D721Med (cell line): ENCODE results near the gene TNN.
A peak's percentile ranks its signal among the peaks of the same experiment; 100 is the strongest.
"Not testable (repeated sequence)": the region's sequence is repeated elsewhere in the genome, so short reads cannot be mapped to it uniquely, and the experiment has no call there.

Experiments
- DNase-seq: peaks from one replicate; pipeline ENCODE4 v3.0.0; 2011; ENCODE audit warnings: low spot score; ENCODE audit not compliant: insufficient read length
- FAIRE-seq: peaks from 2 replicates; lab custom pipeline; 2011; peaks lifted over from hg19 to GRCh38; lab: Jason Lieb, UNC
- CTCF ChIP-seq: IDR thresholded peaks from 2 replicates; pipeline ENCODE4 v1.5.1; 2012; ENCODE audit warnings: mild to moderate bottlenecking, control low read depth; ENCODE audit not compliant: insufficient read depth; ENCODE audit errors: missing control alignments

Gene TNN

GRCh38 chr1:175034775-175035174 lies 32.9 kb upstream of the TNN start:
- no peak for FAIRE-seq

GRCh38 chr1:175035865-175036264 lies 31.8 kb upstream of the TNN start:
- no peak for FAIRE-seq
- no peak for DNase-seq
- no peak for TF ChIP-seq CTCF

More at GRCh38 chr1:175034775-175035174, 32.9 kb upstream of the TNN start:
- no peak for TF ChIP-seq CTCF
- DNase-seq: no peak

GRCh38 chr1:175036476-175036875 lies 31.2 kb upstream of the TNN start:
- TF ChIP-seq CTCF: no peak
- FAIRE-seq (no peak), DNase-seq (no peak)

GRCh38 chr1:175037416-175037815 lies 30.2 kb upstream of the TNN start:
- DNase-seq (no peak), FAIRE-seq (no peak)
- no peak for TF ChIP-seq CTCF

GRCh38 chr1:175040324-175040879 lies 27.2 kb upstream of the TNN start:
- no peak for FAIRE-seq
- no peak for DNase-seq
- TF ChIP-seq CTCF: no peak

- peak; percentile 32 for FAIRE-seq
- no peak for TF ChIP-seq CTCF
- no peak for DNase-seq
These were observed 25.0 kb upstream of the TNN start for GRCh38 chr1:175042650-175043049.

GRCh38 chr1:175043824-175044223 lies 23.8 kb upstream of the TNN start:
- DNase-seq (no peak), FAIRE-seq (no peak)
- TF ChIP-seq CTCF: no peak

GRCh38 chr1:175044591-175044990 lies 23.0 kb upstream of the TNN start:
- not testable (repeated sequence) for FAIRE-seq, DNase-seq
